IPS DF 6.9 (cell line): ENCODE results near the gene CNIH2.

ENCODE experiments used
- DNase-seq: peaks from one replicate; pipeline ENCODE4 v3.0.0-alpha.2; 2013; ENCODE audit warnings: low read depth, low spot score
- H3K27ac ChIP-seq: one replicate; pipeline ENCODE4 v1.5.1; 2013; ENCODE audit warnings: low read length, control low read depth
- H3K27me3 ChIP-seq: 2 replicates; pipeline ENCODE4 v1.6.1; 2013; ENCODE audit warnings: mild to moderate bottlenecking, low read length; ENCODE audit not compliant: control insufficient read depth, insufficient read depth
- H3K36me3 ChIP-seq: 2 replicates; pipeline ENCODE4 v1.6.1; 2013; ENCODE audit warnings: low read length; ENCODE audit not compliant: control insufficient read depth, insufficient read depth
- H3K4me1 ChIP-seq: 2 replicates; pipeline ENCODE4 v1.6.1; 2013; ENCODE audit warnings: low read length; ENCODE audit not compliant: control insufficient read depth, insufficient read depth
- H3K4me3 ChIP-seq: 2 replicates; pipeline ENCODE4 v1.5.1; 2013; ENCODE audit warnings: mild to moderate bottlenecking, low read length
- H3K9me3 ChIP-seq: 2 replicates; pipeline ENCODE4 v1.6.1; 2013; ENCODE audit warnings: low read length, inconsistent platforms; ENCODE audit not compliant: control insufficient read depth, insufficient read depth
- WGBS: extraction: QIAGEN DNeasy Blood & Tissue Kit; methylation state at CpG from one replicate; pipeline ENCODE4 v1.1.7; 2013; ENCODE audit warnings: mixed read lengths, missing lambda C conversion rate; ENCODE audit not compliant: insufficient read length, insufficient coverage; 5-methylcytosine and 5-hydroxymethylcytosine counted together

CNIH2 gene

DNA sequence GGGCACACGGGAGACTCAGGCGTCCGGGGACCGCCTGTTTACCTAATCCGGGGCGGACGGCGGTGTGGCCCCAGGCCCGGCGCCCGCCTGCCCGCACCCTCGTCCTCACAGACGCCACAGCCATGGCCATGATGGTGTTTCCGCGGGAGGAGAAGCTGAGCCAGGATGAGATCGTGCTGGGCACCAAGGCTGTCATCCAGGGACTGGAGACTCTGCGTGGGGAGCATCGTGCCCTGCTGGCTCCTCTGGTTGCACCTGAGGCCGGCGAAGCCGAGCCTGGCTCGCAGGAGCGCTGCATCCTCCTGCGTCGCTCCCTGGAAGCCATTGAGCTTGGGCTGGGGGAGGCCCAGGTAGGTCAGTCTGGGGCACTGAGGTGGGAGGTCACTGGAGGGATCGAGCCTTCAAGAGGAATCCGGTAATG is 19.5 kb upstream of the CNIH2 start:
- Histone ChIP-seq H3K4me1 (0 out of 2 replicates have a peak, but pooled peaks cover 2% of the 10 kb centered on the region), H3K27ac (no peak overlapping the region), H3K9me3 (no peaks in the 10 kb centered on the region), H3K36me3 (peaks cover 11% of the 10 kb centered on the region), H3K27me3 (no peaks in the 10 kb centered on the region), H3K4me3 (peak overlapping the region; percentile 87)
- DNase-seq, result no peak
- no CpG with 5 or more reads among the region's 28 CpGs for WGBS

DNA sequence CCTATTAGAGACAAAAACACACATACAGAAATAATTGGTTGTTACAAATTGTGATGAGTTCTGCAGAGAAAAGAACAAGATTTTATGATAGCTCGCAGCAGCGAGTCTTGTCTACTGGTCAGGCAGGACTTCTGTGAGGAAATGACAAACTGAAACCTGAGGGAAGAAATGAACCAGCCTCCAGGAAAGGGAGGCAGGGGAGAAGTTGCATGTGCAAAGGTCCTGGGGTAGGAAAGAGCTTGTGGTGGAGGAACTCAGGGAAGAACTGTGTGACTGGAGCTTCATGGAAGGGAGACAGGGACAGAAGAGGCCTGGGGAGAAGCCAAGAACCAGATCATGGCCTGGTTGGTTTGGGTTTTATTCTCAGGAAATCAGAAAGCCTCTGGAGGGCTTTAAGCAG is 18.8 kb upstream of the CNIH2 start:
- H3K9me3 ChIP-seq, result no peaks in the 10 kb centered on the region
- no peaks in the 10 kb centered on the region for H3K27me3 ChIP-seq
- no peak overlapping the region for H3K27ac ChIP-seq
- no peak for DNase-seq
- no CpG with 5 or more reads among the region's 2 CpGs for WGBS
- H3K36me3 ChIP-seq, result peaks cover 17% of the 10 kb centered on the region
- H3K4me1 ChIP-seq, result 0 out of 2 replicates have a peak, but pooled peaks cover 2% of the 10 kb centered on the region
- no peak overlapping the region for H3K4me3 ChIP-seq

DNA sequence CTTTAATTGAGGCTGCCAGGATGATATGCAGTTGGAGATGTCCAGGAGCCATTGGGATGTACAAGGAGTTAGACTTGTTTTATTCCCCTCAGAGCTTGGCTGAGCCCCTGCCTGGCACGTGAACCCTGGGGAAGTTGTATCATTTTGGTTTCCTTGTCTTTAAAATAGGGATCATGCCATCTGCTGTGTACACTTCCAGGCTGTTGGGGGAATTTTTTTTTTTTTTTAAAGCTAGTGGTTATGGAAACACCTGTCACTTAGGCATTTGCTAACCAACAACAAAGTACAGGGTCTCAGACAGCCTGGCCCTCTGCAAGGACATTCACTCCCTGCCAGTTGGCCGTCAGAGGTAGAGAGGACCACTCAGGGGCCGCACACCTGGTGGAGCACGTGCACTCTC is 18.0 kb upstream of the CNIH2 start:
- DNase-seq, result no peak
- peaks cover 21% of the 10 kb centered on the region for H3K36me3 ChIP-seq
- H3K4me3 ChIP-seq, result no peak overlapping the region
- no peak overlapping the region for H3K27ac ChIP-seq
- WGBS, result no CpG with 5 or more reads among the region's 4 CpGs
- no peaks in the 10 kb centered on the region for H3K27me3 ChIP-seq
- H3K9me3 ChIP-seq, result no peaks in the 10 kb centered on the region
- 0 out of 2 replicates have a peak, but pooled peaks cover 2% of the 10 kb centered on the region for H3K4me1 ChIP-seq

DNA sequence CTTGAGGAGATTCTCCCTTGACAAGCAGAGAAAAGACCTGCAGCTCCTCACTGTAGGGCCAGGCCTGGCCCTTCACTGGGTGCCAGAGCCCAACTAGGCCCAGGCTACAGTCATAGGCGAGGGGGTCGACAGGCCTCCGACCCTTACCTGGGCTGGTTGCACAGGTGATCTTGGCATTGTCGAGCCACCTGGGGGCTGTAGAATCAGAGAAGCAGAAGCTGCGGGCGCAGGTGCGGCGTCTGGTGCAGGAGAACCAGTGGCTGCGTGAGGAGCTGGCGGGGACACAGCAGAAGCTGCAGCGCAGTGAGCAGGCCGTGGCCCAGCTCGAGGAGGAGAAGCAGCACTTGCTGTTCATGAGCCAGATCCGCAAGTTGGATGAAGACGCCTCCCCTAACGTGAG is 16.4 kb upstream of the CNIH2 start:
- H3K27me3 ChIP-seq, result no peaks in the 10 kb centered on the region
- no peak overlapping the region for H3K27ac ChIP-seq
- peaks cover 28% of the 10 kb centered on the region for H3K36me3 ChIP-seq
- H3K4me3 ChIP-seq, result no peak overlapping the region
- no peaks in the 10 kb centered on the region for H3K9me3 ChIP-seq
- no CpG with 5 or more reads among the region's 16 CpGs for WGBS
- 0 out of 2 replicates have a peak, but pooled peaks cover 3% of the 10 kb centered on the region for H3K4me1 ChIP-seq
- DNase-seq, result no peak

DNA sequence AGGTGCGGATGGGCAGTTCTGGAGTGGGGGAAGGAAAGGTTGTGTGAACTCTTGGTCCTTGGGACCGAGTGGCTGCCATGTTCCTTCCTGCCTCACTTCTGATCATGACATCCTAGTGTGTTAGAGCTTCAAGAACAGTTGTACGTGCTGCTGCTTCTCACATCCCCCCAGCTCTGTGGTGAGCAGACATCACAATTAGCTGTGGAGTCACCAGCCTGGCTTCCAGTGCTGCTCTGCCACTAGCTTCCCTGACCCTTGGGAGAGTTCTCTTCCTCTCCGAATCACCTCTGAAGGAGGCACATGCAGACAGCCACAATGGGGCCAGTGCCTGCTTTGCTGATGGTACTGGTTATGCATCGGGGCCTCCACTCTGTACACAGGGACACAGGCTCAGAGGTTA is 15.8 kb upstream of the CNIH2 start:
- no peak overlapping the region for H3K27ac ChIP-seq
- DNase-seq, result no peak
- H3K9me3 ChIP-seq, result no peaks in the 10 kb centered on the region
- H3K4me1 ChIP-seq, result 0 out of 2 replicates have a peak, but pooled peaks cover 5% of the 10 kb centered on the region
- no peak overlapping the region for H3K4me3 ChIP-seq
- H3K27me3 ChIP-seq, result no peaks in the 10 kb centered on the region
- H3K36me3 ChIP-seq, result peaks cover 30% of the 10 kb centered on the region
- WGBS, result no CpG with 5 or more reads among the region's 5 CpGs

DNA sequence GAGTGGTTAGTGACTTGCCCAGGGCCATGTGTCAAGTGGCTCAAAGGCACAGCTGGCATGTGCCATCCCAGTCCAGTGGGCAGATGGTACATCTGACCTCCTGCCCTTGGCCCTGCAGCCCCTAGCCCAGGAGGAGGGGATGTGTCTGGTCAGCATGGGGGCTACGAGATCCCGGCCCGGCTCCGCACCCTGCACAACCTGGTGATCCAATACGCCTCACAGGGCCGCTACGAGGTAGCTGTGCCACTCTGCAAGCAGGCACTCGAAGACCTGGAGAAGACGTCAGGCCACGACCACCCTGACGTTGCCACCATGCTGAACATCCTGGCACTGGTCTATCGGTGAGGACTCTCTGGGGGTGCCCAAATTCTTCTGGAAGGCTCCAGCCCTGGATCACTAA is 15.3 kb upstream of the CNIH2 start:
- H3K36me3 ChIP-seq, result peaks cover 30% of the 10 kb centered on the region
- WGBS, result no CpG with 5 or more reads among the region's 12 CpGs

DNA sequence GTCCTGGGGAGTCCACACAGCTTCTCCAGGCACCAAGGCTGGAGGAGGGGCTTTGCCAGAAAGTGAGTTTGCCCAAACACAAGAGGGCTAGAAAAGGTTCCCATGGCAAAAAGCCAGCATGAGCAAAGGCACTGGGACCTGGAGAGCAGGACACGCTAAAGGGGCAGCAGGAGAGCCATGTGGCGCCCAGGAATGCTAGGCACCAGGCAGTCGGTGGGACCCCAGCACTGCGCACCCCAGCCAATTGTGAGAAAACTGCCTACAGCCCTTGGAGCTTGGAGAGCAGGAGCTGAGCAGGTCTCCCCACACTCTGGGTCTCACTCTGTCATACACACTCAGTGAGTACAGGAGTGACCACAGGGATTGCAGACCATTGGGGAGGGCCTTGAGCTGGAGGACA is 14.7 kb upstream of the CNIH2 start:
- no peak overlapping the region for H3K27ac ChIP-seq
- H3K9me3 ChIP-seq, result no peaks in the 10 kb centered on the region
- H3K4me3 ChIP-seq, result no peak overlapping the region
- no CpG with 5 or more reads among the region's 4 CpGs for WGBS
- 0 out of 2 replicates have a peak, but pooled peaks cover 5% of the 10 kb centered on the region for H3K4me1 ChIP-seq
- no peaks in the 10 kb centered on the region for H3K27me3 ChIP-seq
- H3K36me3 ChIP-seq, result peaks cover 30% of the 10 kb centered on the region
- DNase-seq, result no peak

More for the DNA sequence above, 15.3 kb upstream of the CNIH2 start:
- no peaks in the 10 kb centered on the region for H3K27me3 ChIP-seq
- H3K4me1 ChIP-seq, result 0 out of 2 replicates have a peak, but pooled peaks cover 5% of the 10 kb centered on the region
- DNase-seq, result no peak
- no peaks in the 10 kb centered on the region for H3K9me3 ChIP-seq
- H3K4me3 ChIP-seq, result no peak overlapping the region
- H3K27ac ChIP-seq, result no peak overlapping the region

DNA sequence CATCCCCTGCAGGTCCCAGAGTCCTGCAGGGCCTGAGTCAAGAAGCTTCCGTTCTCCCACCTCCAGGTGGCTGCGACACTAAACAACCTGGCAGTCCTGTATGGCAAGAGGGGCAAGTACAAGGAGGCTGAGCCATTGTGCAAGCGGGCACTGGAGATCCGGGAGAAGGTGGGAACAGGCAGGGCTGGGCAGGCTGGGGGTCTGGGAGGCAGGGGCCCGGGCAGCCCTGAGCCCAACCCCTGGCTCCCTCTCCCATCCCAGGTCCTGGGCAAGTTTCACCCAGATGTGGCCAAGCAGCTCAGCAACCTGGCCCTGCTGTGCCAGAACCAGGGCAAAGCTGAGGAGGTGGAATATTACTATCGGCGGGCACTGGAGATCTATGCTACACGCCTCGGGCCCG is 14.2 kb upstream of the CNIH2 start:
- Histone ChIP-seq H3K27ac (no peak overlapping the region), H3K4me3 (no peak overlapping the region), H3K4me1 (0 out of 2 replicates have a peak, but pooled peaks cover 3% of the 10 kb centered on the region), H3K9me3 (no peaks in the 10 kb centered on the region), H3K27me3 (no peaks in the 10 kb centered on the region), H3K36me3 (peaks cover 30% of the 10 kb centered on the region)
- no peak for DNase-seq
- WGBS, result no CpG with 5 or more reads among the region's 10 CpGs

DNA sequence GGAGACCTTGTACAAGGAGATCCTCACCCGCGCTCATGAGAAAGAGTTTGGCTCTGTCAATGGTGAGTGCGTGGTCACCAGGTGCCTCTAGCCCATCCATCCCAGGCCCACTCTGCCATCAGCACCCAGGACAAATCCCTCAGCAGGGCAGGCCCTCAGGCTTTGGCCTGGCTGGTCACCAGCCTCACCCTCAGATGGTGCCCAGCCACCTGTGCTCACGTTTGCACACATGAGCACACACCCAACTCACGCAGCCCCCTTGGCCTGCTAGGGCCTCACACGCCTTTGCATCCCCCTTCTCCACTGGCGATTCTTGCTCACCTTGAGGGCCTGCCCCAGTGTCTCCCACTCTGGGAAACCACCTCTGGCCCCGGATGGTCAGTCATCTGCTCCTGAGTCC is 13.6 kb upstream of the CNIH2 start:
- peaks cover 30% of the 10 kb centered on the region for H3K36me3 ChIP-seq
- no peak overlapping the region for H3K4me3 ChIP-seq
- DNase-seq, result no peak
- H3K4me1 ChIP-seq, result 0 out of 2 replicates have a peak, but pooled peaks cover 3% of the 10 kb centered on the region
- WGBS, result no CpG with 5 or more reads among the region's 8 CpGs
- H3K9me3 ChIP-seq, result no peaks in the 10 kb centered on the region
- H3K27me3 ChIP-seq, result no peaks in the 10 kb centered on the region
- H3K27ac ChIP-seq, result no peak overlapping the region

DNA sequence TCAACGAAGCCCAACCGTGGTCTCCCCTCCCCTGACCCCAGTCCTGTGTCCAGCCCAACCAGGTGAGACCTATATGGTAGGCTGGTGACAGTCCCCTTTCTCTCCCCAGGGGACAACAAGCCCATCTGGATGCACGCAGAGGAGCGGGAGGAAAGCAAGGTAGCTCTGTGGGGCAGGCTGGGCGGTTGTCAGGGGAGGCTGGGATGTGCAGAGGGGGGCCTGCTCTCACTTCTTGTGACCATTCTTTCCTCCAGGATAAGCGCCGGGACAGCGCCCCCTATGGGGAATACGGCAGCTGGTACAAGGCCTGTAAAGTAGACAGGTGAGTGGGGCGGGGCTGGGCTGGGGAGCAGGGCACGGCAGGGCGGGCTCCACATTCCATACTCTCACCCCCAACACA is 13.1 kb upstream of the CNIH2 start:
- H3K27ac ChIP-seq, result no peak overlapping the region
- no peak overlapping the region for H3K4me3 ChIP-seq
- no peak for DNase-seq
- H3K27me3 ChIP-seq, result no peaks in the 10 kb centered on the region
- 0 out of 2 replicates have a peak, but pooled peaks cover 3% of the 10 kb centered on the region for H3K4me1 ChIP-seq
- WGBS, result no CpG with 5 or more reads among the region's 12 CpGs
- H3K36me3 ChIP-seq, result peaks cover 30% of the 10 kb centered on the region
- H3K9me3 ChIP-seq, result no peaks in the 10 kb centered on the region
